ENCODE results near the gene CXorf65. TPM values are rescaled to one million over a fixed set of nuclear protein-coding genes. Genes with fewer than 3 reads are reported as not detected.

The CXorf65 gene
- total and polyA plus RNA-seq, 9 donors = not detected

GRCh38 chrX:71131510-71131909 lies 25.0 kb upstream of the CXorf65 start:
- WGBS, 3 donors = 74 to 83% (median 77%) methylated on average over 4 of the region's 4 CpGs
- DNase-seq = no peak
- TF ChIP-seq CTCF (IDR thresholded peaks at IDR 0.05) (no peak), EP300 (IDR thresholded peaks at IDR 0.05) (no peak), POLR2A (IDR thresholded peaks at IDR 0.05) (no peak)
- Histone ChIP-seq H3K27me3 (no peaks in the 10 kb centered on the region), H3K27ac (no peak overlapping the region), H3K9me3 (no peaks in the 10 kb centered on the region), H3K4me1 (ENCODE audit: insufficient read depth) (no peaks in the 10 kb centered on the region), H3K4me3 (no peak overlapping the region), H3K36me3 (no peaks in the 10 kb centered on the region)
- intact Hi-C loops (cut with DNase I) = no loop called here

DNA sequence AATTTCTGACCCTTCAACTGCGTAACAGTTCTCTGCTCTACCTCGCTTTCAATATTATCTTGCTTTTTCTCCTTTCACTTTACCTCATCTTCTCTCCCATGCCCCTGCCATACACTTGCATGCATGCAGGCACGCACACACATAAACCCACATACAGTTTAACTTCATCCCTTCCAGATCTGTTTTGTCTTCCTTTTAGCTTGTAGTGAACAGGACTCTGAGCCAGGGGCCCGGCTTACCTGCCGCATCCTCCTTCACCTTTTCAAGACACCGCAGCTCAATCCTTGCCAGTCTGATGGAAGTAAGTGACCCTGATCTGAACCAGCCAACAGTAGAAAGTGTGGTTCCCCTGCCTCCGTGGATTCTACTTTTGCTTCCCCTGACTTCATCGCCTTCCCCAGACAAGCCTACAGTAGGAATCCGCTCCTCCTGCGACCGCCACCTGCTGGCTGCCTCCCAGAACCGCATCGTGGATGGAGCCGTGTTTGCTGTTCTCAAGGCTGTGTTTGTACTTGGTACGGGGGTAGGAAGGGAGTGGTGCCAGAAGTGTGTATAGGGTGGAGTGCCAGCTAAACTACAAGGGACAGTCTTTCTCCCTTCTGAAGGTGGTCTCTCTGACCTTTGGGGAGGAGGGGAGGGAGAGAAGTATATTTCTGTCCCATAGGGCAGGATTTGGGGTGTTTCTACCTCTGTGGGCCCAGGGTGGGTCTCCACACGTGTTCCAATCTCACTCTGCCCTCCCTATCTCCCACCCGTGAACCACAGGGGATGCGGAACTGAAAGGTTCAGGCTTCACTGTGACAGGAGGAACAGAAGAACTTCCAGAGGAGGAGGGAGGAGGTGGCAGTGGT lies 22.6 kb upstream of the CXorf65 start:
- intact Hi-C loops (cut with DNase I) = no loop called here
- 27 to 35% (median 27%) methylated on average over 18 of the region's 18 CpGs for WGBS, 3 donors
- no peaks in the 10 kb centered on the region for H3K27me3 ChIP-seq
- H3K4me1 ChIP-seq (ENCODE audit: insufficient read depth) = no peaks in the 10 kb centered on the region
- no peak overlapping the region for H3K4me3 ChIP-seq
- TF ChIP-seq POLR2A (IDR thresholded peaks at IDR 0.05) = no peak
- TF ChIP-seq CTCF (IDR thresholded peaks at IDR 0.05) = peak; percentile 44 to 62 (median 58)
- peak overlapping the region in 1 of 2 donors; percentile 16 for H3K27ac ChIP-seq
- DNase-seq = peak; percentile 53 to 82 (median 73)
- H3K36me3 ChIP-seq = no peaks in the 10 kb centered on the region
- H3K9me3 ChIP-seq = no peaks in the 10 kb centered on the region

DNA sequence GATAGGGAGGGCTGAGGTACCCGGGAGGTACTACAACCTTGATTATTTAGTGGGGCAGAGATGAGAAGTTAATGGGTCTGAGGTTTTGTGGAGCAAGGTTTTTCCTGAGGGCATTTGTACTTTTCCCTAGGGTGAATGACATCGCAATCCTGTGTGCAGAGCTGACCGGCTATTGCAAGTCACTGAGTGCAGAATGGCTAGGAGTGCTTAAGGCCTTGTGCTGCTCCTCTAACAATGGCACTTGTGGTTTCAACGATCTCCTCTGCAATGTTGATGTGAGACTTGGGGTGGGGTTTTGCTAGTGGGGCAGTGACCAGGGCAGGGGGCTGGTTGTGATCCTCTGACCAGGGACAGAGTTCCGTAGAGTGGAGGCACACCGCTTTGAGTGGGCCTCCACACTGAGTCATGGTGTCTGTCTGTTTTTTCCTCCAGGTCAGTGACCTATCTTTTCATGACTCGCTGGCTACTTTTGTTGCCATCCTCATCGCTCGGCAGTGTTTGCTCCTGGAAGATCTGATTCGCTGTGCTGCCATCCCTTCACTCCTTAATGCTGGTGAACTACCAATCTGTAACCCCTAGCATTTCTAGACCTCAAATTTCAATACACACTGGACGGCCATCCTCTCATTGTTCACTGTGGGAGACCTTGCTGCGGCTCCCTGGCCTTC lies 21.8 kb upstream of the CXorf65 start:
- intact Hi-C loops (cut with DNase I) = no loop called here
- Histone ChIP-seq H3K36me3 (no peaks in the 10 kb centered on the region), H3K4me1 (ENCODE audit: insufficient read depth) (no peaks in the 10 kb centered on the region), H3K27me3 (no peaks in the 10 kb centered on the region), H3K9me3 (no peaks in the 10 kb centered on the region), H3K27ac (no peak overlapping the region), H3K4me3 (no peak overlapping the region)
- DNase-seq = no peak
- no peak for TF ChIP-seq POLR2A (IDR thresholded peaks at IDR 0.05)
- 63 to 74% (median 72%) methylated on average over 12 of the region's 12 CpGs for WGBS, 3 donors

DNA sequence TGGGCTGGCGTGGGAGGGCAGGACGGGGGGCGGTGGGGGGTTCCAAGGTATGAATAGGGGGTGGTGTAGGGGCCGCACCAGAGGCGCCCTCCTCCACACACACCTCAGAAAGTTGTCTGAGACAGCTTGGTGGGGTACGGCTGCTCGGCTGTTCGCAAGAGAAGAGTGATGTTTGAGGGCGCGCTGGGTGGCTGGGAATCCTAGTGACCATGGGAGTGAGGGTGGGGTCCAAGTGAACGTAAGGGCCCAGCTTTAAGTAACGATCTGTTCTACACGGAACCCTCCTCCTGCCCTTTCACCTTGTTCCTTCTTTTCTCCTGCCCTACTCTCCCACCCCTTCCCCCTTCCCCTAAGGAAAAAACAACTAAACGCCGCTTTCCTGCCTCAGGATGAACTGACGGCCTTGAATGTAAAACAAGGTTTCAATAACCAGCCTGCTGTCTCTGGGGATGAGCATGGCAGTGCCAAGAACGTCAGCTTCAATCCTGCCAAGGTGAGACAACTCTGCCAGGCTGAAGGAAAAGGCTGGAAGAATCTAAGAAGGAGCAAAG lies 12.5 kb upstream of the CXorf65 start:
- TF ChIP-seq CTCF (IDR thresholded peaks at IDR 0.05) (no peak), EP300 (IDR thresholded peaks at IDR 0.05) (no peak), POLR2A (IDR thresholded peaks at IDR 0.05) (no peak)
- Histone ChIP-seq H3K4me3 (peak overlapping the region; percentile 66), H3K36me3 (no peaks in the 10 kb centered on the region), H3K27ac (peak overlapping the region; percentile 70 to 72), H3K27me3 (no peaks in the 10 kb centered on the region), H3K4me1 (ENCODE audit: insufficient read depth) (peaks cover 4% of the 10 kb centered on the region), H3K9me3 (no peaks in the 10 kb centered on the region)
- intact Hi-C loops (cut with DNase I) = no loop called here
- DNase-seq = no peak
- 31 to 48% (median 32%) methylated on average over 17 of the region's 17 CpGs for WGBS, 3 donors
